Tibial artery (tissue), 4 donors: ENCODE measurements around the gene CEP131.
"Not testable (repeated sequence)": the region's sequence is repeated elsewhere in the genome, so short reads cannot be mapped to it uniquely, and the experiment has no call there.

Experiments
- DNase-seq, 2 donors: peaks; one replicate each; pipeline ENCODE4 v3.0.0-alpha.2; 2019
- H3K27ac ChIP-seq, 2 donors: fragments of 200-600 bp; sonication (generic) in 1 of 2; 1 replicate in 1 of 2; 2 replicates in 1 of 2; pipeline ENCODE4 v1.5.1; 2018 to 2019; ENCODE audit warnings: mild to moderate bottlenecking in 1 of 2
- H3K27me3 ChIP-seq, 2 donors: fragments of 200-600 bp; sonication (generic) in 1 of 2; one replicate each; pipeline versions ENCODE4 v1.5.1 to v1.6.0; 2016 to 2019
- H3K36me3 ChIP-seq, 3 donors: fragments of 200-600 bp; sonication (generic) in 2 of 3; one replicate each; pipeline ENCODE4 v1.5.1; 2016 to 2019; ENCODE audit warnings: mild to moderate bottlenecking in 2 of 3
- H3K4me1 ChIP-seq, 4 donors: fragments of 200-600 bp; sonication (generic) in 2 of 4; 1 replicate in 3 of 4; 2 replicates in 1 of 4; pipeline ENCODE4 v1.5.1; 2016 to 2019
- H3K4me3 ChIP-seq, 2 donors: fragments of 200-600 bp; sonication (generic) in 1 of 2; 1 replicate in 1 of 2; 2 replicates in 1 of 2; pipeline ENCODE4 v1.5.1; 2018 to 2019; ENCODE audit warnings: mild to moderate bottlenecking in 2 of 2
- H3K9me3 ChIP-seq, 3 donors: fragments of 200-600 bp; sonication (generic) in 1 of 3; one replicate each; pipeline ENCODE4 v1.5.1; 2016 to 2019
- intact Hi-C: fragments of 100-400 bp; cut with DNase I; formaldehyde crosslinking; loops from one replicate; pipeline ENCODE4 v1.15.0; 2023; ENCODE audit warnings: low total_unique reads
- TF ChIP-seq, protein P1 (sequence below), 2 experiments: fragments of 200-600 bp in 1 of 2; fragments of 450-650 bp in 1 of 2; IDR thresholded peaks; one replicate each; pipeline ENCODE4 v1.5.1; 2017 to 2019; ENCODE audit warnings: antibody characterized with exemption in 2 of 2, mild to moderate bottlenecking in 1 of 2, moderate library complexity in 1 of 2

The CEP131 gene

DNA sequence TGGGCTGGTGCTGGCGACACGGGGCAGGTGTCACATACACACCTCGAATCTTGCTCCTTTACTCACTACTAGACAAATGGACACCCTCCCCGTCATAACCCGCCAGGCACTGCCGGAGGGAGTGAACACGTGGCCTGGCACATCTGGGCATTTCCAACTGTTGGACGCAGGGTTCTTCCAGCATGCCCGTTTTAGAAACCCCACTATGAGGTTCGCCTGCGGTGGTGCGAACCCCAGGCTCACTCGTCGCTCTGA lies 6.8 kb upstream of the CEP131 start:
- no peak overlapping the region for H3K4me3 ChIP-seq
- H3K27ac ChIP-seq = no peak overlapping the region
- H3K9me3 ChIP-seq = no peaks in the 10 kb centered on the region
- intact Hi-C loops = no loop called here
- TF ChIP-seq, protein P1, sequence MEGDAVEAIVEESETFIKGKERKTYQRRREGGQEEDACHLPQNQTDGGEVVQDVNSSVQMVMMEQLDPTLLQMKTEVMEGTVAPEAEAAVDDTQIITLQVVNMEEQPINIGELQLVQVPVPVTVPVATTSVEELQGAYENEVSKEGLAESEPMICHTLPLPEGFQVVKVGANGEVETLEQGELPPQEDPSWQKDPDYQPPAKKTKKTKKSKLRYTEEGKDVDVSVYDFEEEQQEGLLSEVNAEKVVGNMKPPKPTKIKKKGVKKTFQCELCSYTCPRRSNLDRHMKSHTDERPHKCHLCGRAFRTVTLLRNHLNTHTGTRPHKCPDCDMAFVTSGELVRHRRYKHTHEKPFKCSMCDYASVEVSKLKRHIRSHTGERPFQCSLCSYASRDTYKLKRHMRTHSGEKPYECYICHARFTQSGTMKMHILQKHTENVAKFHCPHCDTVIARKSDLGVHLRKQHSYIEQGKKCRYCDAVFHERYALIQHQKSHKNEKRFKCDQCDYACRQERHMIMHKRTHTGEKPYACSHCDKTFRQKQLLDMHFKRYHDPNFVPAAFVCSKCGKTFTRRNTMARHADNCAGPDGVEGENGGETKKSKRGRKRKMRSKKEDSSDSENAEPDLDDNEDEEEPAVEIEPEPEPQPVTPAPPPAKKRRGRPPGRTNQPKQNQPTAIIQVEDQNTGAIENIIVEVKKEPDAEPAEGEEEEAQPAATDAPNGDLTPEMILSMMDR (IDR thresholded peaks at IDR 0.05) = no peak
- peaks cover 17 to 64% (median 56%) of the 10 kb centered on the region in 3 donors for H3K36me3 ChIP-seq
- H3K4me1 ChIP-seq = no peaks in the 10 kb centered on the region
- H3K27me3 ChIP-seq = no peaks in the 10 kb centered on the region
- no peak for DNase-seq

DNA sequence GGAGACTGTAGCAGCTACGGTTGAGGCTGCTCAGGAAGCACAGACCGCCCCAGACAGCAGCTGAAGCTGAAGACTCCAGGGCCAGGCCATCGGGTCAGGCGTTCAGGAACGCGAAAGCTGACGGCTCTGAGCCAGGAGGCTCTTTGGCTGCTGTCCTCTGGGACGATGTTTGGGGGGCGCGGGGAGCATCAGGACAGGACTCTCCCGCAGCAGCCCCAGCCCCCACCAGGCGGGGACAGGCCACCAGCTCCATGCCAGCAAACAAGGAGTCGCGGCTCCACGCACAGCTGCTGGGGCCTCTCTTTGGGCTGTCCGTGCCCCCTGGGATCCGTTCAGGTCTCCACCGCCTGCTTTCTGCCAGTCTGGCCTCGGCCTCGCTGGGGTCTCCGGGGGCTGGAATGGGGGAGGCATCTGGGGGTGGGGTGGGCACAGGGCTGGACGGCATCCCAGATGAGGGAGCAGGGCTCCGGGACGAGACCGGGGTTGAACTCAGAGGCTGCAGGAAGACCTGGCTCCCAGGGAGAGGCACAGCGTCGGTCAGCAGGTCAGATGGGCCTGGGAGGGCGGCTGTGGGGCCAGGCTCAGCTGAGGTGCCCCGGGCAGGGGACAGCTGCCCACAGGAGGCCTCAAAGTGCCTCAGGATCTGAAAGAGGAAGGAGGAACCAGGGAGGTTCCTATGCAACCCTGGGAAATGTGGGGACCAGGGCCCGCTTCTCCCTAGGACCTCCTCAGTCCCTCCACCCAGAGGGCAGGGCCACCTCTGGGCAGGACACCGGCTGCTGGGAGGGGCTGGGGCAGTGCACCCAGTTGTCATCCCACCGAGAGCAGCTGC lies 6.3 kb upstream of the CEP131 start:
- H3K36me3 ChIP-seq = peaks cover 17 to 59% (median 55%) of the 10 kb centered on the region in 3 donors
- H3K4me1 ChIP-seq = no peaks in the 10 kb centered on the region
- no peaks in the 10 kb centered on the region for H3K9me3 ChIP-seq
- H3K4me3 ChIP-seq = no peak overlapping the region
- intact Hi-C loops = no loop called here
- TF ChIP-seq, protein P1 (IDR thresholded peaks at IDR 0.05) = no peak
- DNase-seq = no peak
- H3K27me3 ChIP-seq = no peaks in the 10 kb centered on the region
- no peak overlapping the region for H3K27ac ChIP-seq

DNA sequence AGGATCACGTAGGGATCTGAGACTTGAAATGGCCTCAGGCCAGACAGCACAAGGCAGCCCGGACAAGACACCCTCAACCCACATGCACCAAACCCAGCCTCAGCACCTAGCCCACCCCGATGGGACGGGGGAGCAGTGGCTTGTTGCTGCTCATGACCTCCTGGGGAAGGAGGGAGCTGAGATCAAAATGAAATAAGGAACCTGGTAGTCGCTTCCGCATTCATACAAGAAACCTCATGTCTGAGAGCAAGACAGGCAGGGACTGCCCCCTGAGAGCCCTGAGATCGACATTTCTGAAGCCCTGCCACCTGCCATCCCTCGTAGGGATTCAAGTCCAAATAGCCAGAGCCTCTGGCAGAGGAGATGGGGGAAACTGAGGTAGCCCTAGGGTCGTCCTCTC lies 5.7 kb upstream of the CEP131 start:
- no peak for DNase-seq
- TF ChIP-seq, protein P1 (IDR thresholded peaks at IDR 0.05) = no peak
- intact Hi-C loops = no loop called here
- Histone ChIP-seq H3K9me3 (no peaks in the 10 kb centered on the region), H3K27me3 (no peaks in the 10 kb centered on the region), H3K36me3 (peaks cover 17 to 52% (median 49%) of the 10 kb centered on the region in 3 donors), H3K4me3 (no peak overlapping the region), H3K27ac (no peak overlapping the region), H3K4me1 (peaks cover 0 to 6% (median 4%) of the 10 kb centered on the region in 4 donors)

DNA sequence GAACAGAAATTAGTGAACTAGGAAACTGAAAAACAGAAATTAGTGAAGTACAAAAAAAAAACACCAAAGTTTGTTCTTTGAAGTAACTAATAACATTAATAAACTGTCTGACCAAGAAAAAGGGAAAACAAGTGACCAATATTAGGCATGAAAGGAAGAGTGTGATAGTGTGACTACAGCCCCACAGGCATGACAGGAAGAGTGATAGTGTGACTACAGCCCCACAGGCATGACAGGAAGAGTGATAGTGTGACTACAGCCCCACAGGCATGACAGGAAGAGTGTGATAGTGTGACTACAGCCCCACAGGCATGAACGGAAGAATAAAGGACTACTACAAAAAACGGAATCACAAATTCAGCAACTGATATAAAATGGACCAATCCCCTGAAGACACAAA lies 4.9 kb upstream of the CEP131 start:
- H3K4me1 ChIP-seq, H3K9me3 ChIP-seq, H3K4me3 ChIP-seq, H3K27me3 ChIP-seq, intact Hi-C loops, H3K27ac ChIP-seq, DNase-seq: not testable (repeated sequence)
- H3K36me3 ChIP-seq = peaks cover 17 to 44% (median 41%) of the 10 kb centered on the region in 3 donors

DNA sequence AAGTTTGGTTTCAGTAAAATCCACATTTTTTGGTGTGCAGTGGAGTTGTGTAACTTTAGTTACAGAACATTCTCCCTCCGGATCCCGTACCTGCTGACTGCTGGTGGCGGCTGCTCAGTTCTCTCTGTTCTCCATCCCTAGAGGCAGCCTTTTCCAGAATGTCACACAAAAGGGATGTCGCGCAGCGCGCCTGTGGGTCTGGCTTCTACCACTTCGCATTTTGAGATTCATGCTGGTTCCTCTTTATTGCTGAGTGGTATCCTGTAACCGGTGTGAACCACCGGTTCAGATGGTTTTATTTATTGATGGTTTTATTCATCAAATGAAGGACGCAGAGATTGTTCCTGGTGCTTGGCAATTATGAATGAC lies 981 bp upstream of the CEP131 start:
- intact Hi-C loops = loop anchor here (2.0 kb wide), 1 partner anchor 15 kb away; the partner anchor contains the start of genes NDUFAF8 and TEPSIN

DNA sequence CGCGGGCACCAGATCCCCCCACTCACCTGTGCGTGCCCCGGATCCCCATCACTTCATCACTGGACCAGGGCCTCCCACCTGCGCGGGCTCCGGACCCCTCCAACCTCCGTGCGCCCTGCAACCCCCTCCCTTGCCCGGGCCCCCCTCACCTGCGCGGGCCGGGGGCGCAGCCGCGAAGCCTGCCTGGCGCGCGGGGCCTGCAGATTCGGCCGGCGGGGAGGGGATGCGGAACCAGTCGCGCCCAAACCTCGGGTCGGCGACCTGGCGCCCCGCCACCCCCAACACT lies 202 bp downstream of the CEP131 start:
- no peaks in the 10 kb centered on the region for H3K27me3 ChIP-seq
- H3K27ac ChIP-seq = peak overlapping the region; percentile 40 to 56
- DNase-seq = no peak
- H3K4me3 ChIP-seq = peak overlapping the region; percentile 64 to 86
- peaks cover 6 to 21% (median 21%) of the 10 kb centered on the region in 4 donors for H3K4me1 ChIP-seq
- TF ChIP-seq, protein P1 (IDR thresholded peaks at IDR 0.05) = no peak
- intact Hi-C loops = loop anchor here (2.0 kb wide), 1 partner anchor 16 kb away; the partner anchor contains the start of genes NDUFAF8 and TEPSIN
- no peaks in the 10 kb centered on the region for H3K9me3 ChIP-seq
- peaks cover 0 to 22% (median 0%) of the 10 kb centered on the region in 3 donors for H3K36me3 ChIP-seq

More for the DNA sequence above, 981 bp upstream of the CEP131 start:
- Histone ChIP-seq H3K27ac (peak overlapping the region; percentile 55 to 65), H3K9me3 (no peaks in the 10 kb centered on the region), H3K4me1 (peaks cover 6 to 21% (median 21%) of the 10 kb centered on the region in 4 donors), H3K36me3 (peaks cover 0 to 17% (median 3%) of the 10 kb centered on the region in 3 donors), H3K4me3 (peak overlapping the region; percentile 64 to 86), H3K27me3 (no peaks in the 10 kb centered on the region)
- no peak for DNase-seq
- TF ChIP-seq, protein P1 (IDR thresholded peaks at IDR 0.05) = no peak
